Limb (tissue), 2 donors: Measurements from ENCODE around the gene GRIK2.
A peak's percentile ranks its signal among the peaks of the same experiment; 100 is the strongest.
"Not testable (repeated sequence)": the region's sequence is repeated elsewhere in the genome, so short reads cannot be mapped to it uniquely, and the experiment has no call there.

Source experiments
- DNase-seq, 2 donors: peaks; one replicate each; pipeline ENCODE4 v3.0.0-alpha.2; 2016; ENCODE audit errors: extremely low spot score in 2 of 2

GRIK2 gene

DNA sequence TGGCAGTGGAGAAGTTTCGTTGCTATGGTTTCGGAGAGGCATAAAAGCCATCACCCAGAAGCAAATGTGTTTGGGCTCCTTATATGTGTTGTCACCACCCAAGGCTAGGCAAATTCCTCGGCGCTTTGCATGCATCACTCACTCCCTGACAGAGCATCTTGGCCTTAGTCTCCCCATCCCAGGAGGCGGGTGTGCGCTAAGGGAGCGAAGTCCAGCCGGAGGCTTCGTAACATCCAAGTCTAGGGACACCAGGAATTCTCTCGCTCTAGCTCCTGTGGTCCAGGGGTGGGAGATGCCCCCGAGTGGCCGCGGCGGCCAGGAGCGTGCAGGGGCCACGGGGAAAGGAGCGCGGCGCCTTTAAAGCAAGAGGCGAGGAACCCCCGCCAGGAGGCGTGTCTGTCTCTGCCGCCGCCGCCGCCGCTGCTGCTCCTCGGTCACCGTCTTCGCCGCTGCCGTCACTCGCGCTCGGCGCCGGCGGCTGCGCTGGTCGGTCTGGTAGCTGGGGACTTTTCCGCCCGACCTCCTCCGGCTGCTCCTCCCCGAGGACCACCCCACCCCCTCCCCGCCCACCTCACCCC lies at the start of gene GRIK2:
Gene GRIK2 (plus strand): TSS at position 458 of the 578 bp plus-strand sequence.
- peak in 1 of 2 donors; percentile 80 for DNase-seq

DNA sequence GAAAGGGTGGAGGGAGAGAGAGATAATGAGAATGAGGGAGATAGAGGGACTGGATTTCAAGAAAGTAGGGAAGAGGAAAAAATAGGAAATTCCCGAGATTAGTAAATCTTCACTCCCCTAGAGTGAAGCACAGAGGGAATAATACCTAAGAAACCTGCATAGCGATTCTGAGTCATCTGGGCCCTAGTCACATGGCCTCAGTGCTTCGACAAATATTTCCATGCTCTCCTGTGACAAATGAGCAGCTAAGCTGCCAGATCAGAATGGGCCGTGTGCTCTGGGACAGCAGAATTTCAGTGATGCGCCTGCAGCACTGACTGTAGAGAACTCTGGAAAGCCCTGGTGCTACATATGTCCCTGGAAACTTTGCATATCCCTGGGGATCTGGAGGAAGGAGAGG lies 48.6 kb upstream of the GRIK2 start:
- DNase-seq = no peak

DNA sequence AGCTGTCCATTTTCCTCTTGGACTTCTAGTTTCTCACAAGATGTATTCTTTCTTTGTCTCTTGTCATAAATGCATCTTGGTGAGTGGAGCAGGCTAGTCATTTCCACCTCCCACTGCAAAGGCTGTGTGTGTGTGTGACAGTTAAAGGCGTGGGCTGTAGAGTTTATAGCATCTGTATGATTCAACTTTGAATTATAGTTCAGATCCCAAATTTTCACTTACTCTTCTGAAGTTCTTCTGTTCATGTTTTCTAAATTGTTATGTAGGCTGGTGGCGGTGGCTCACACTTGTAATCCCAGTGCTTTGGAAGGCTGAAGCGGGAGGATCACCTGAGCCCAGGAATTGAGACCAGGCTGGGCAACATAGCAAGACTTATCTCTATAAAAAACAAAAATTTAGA lies 44.7 kb upstream of the GRIK2 start:
- no peak for DNase-seq

DNA sequence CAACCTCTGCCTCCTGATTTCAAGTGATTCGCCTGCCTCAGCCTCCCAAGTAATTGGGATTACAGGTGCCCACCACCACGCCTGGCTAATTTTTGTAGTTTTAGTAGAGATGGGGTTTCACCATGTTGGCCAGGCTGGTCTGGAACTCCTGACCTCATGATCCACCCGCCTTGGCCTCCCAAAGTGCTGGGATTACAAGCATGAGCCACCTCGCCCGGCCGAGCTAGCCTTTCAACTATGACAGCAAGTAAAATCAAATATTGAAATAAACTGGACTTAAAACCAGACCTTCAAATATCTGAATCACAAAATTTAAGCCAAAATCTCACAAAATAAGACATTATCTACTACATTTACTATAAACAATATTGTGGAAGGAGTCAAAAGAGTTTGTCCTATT lies 42.9 kb upstream of the GRIK2 start:
- not testable (repeated sequence) for DNase-seq

DNA sequence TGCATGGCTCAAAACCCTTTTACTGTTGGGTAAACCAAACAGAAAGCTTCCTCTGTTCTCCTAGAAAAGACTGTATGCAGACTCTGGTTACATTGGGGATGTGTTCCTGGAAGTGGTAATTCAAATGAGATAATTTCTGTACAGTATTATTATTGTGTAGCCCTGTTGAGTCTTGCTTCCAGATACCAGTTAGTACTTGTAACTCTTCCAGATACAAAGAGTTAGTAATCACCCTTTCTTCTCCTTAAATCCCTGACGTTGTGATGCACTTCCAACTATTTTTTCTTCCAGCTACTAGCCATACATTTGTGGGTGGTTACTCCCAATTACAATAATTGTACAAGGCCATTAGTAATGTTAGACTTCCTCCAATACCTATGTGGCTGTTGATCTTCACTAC lies 42.3 kb upstream of the GRIK2 start:
- DNase-seq = no peak

DNA sequence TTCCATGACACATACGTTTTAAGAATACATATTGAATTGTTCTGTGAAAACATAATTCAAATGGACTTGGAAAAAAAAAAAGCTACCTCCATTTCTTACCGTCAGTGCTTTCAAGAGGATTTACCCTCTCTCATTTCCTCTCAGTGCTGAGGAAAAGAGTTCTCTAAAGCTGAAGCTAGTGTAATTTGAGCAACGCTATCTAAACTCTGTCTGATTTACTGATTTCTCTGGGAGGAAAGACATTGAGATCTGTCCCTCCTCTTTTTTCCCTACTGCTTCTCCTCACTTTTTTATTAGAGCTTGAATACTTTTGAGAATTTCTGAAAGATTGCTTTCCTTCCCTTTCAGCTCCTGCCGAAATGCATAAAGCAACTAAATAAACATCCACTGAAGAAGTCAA lies 41.2 kb upstream of the GRIK2 start:
- DNase-seq = no peak

DNA sequence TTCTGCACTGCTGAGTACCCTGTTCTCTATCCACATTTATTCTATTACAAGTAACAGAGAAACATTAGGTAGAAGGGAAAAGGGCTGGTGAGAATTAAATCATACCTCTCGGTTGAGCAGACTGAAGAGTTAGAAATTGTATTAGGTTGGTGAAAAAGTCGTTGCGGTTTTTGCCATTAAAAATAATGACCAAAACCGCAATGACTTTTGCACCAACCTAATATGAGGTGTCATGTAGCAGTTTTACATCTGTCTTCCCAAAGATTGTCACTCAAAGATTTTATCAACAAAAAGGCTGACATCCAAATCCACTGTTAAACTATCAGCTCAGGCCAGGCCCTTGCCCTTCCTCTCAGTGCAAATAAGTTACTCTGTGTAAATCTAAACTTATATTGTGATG lies 28.3 kb upstream of the GRIK2 start:
- no peak for DNase-seq

DNA sequence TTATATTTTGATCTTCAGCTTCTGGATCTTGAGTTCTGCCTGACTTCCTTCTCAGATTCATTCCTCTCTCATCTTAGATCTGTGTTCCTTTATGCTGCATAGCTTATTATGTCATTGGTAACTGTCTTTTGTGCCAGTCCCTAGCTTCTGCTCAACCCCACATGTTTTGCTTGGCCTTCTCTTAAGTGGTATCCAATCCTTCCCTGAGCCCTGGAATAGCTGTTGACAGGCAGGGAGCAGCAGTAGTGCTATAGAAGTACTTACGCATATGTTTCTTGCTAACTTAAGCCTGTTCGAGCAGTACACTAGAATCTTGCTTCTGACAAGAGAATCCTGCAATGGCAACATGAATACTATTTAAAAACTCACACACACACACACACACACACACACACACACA lies 13.6 kb upstream of the GRIK2 start:
- DNase-seq = no peak

DNA sequence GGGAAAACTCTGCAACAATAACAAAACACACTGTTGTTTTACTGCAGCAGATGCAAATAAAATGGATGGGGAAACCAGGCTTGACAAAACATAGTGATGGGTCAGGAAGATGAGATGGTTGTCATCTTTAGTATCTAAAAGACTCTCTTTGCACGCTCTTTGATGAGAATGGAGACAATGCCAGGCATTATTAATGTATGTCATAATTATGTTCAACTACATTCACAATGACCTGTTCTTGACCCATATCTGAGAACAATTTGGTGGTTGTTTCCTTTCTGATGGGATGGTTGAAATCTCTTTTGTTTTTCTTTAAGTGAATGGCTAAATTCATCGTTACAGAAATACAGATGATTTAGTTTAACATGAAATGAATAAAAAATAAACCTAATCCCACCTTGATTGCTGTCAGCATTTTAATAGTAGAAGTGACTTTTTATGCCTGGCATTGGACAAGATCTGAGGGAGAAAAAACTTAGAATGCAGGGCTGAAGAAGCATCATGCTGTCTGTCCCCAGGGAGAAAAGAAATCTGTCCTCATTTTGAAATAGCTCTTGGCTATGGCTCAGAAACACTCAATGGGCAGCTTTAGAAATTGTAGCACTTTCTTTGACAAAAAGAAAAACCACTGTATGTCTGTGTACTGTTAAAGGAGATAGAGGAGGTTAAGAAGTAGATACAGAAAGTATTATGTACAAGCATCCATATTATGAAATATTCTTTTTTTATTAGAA lies 12.4 kb upstream of the GRIK2 start:
- no peak for DNase-seq

DNA sequence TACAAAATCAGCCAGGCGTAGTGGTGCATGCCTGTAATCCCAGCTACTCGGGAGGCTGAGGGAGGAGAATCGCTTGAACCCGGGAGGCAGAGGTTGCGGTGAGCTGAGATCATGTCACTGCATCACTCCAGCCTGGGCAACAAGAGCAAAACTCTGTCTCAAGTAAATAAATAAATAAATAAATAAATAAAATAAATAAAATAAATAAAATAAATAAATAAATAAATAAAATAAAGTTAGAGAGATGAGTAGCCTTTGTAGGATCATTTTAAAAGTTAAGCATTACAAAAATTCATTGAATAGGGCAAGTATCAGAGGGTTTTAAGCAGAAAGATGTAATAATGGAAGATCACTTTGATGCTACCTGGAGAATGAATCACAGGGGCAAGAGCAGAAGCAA lies 9.8 kb upstream of the GRIK2 start:
- DNase-seq = not testable (repeated sequence)

DNA sequence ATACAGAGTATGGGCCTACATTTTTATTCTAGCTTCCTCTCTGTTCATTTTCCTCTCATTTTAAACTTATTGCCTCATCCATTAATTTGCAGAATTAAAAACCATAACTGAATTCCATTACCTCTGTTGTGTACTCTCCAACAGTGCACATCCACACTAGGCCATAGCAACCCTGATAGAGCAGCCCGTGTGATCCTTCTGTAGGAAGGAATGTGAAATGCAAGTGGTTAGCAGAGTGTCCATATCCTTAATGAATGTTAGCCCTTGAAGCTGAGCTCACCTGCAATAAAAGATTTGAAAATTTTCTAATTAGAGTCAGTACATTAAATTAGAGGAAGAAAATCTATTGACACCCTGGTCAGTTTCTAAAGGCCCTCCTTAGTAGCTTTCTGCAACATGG lies 6.5 kb upstream of the GRIK2 start:
- no peak for DNase-seq

DNA sequence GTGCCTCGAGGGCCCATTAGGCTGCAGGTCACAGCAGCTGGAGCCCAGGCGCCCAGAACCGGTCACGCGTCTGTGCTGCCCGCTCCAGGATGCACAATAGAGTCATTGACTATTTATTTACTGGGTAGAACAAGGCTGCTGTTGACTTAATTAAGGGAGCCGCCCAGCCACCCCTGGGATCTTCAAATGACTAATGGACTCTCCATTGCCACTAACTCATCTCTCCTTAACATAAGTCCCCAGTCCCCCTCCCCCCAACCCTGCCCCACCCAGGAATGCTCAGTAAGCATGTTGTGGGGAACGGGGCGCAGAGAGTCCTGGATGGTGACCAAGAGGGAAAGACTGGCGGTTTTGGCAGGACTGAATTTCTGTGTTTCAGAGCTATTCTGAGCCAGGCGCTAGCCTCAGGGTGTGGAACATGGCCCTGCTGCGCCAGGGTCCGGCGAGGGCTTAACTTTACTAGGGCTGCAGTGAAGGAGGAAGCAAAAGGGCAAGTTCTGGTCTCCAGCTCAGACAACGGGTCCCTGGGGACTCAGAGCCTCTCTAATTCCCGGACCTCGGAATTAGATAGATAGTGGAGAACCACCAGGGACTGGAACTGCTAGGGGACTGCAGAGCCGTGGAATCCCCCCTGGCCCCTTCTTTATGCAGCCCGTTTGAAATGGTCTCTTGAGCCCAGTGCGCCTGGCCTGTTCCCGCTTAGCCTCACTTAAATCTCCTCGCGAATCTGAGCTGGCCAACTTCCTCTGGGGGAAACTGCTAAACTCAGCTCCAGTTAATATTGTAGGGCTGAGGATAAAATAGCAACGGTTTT lies 1.5 kb upstream of the GRIK2 start:
- DNase-seq = peak in 1 of 2 donors; percentile 46

DNA sequence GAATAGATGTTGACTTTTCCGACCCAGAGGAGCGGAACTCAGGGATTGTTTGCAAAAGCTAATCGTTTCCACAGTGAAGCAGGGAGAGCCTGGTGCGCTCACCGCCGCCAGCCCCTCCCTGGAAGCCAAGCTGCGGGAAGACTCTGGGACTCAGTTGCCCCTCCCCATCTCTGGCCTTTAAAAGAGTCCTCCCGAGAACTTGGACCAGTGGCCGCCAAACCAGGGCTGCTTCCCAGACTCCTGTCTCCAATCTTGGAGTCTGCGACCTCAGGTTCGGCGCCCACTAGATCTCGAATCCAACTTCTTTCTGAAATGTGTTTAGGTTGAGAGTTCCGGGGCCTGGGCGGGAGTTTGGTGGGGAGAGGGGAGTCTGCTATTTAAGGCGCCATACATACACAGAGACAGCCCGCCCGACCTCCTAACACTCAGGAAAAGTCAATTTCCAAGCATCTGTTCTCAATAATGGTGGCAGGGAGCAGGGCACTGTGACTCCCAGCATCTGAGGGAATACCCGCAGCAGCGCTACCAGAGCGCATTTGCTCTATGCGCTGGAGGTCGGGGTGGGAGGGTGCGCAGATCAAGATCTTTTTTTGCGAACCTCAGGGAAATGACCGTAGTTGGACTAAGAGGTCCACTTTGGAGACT lies 800 bp upstream of the GRIK2 start:
- DNase-seq = peak in 1 of 2 donors; percentile 51

DNA sequence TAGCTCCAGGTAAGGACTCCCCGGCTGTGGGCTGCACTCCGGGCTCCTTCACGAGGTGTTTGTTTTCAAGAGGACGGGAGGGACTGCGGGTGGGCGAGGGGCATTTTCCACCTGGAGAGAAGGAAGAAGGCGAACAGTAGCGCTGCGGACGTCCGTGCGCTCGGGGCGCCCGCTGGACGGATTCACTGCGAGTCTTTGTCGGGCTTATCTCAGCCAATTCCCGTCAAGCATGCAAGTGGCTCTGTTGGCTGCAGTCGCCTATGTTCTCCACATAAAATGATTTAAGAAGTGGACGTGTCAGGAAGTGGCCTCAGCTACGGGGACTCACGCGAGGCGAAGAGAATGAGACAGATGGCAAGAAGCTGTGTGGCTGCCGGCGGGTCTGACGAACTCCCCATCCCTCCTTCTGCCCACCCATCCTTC lies 332 bp downstream of the GRIK2 start:
- no peak for DNase-seq

DNA sequence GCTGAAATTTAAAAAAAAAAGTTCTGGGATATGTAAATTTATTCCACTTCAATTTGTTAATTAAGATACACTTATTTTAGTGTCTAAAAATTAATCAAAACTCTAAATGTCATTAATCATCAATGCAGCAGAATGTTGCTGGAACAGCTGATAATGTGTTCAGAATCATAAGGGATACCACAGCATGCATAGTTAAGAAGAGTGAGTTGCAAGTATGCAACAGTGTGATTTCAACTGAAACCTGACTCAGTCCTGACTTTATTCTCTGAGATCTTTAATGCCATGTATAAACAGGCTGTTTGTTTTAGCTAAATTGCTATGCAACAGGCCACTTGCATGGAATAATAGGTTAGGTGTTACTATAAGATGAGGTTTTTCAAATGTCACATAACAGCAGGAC lies 1.4 kb downstream of the GRIK2 start:
- no peak for DNase-seq

DNA sequence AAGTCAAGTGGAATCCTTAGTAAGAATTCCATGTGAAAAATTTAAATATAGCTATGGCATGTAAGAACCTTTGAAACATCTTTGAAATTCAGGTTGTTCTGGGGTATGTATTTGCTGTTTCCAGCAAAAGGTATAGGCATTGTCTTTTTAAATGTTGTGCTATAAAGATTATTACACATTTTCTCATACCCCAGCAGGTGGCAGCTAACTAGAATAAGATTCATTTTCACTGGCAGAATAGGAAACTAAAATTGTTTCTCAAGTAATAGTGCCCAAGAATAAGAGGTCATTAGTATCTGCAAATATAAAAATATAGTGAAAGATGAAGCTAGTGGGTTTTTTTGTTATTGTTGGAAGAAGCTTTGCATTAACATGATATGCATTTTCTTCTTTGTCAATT lies 1.8 kb downstream of the GRIK2 start:
- no peak for DNase-seq

DNA sequence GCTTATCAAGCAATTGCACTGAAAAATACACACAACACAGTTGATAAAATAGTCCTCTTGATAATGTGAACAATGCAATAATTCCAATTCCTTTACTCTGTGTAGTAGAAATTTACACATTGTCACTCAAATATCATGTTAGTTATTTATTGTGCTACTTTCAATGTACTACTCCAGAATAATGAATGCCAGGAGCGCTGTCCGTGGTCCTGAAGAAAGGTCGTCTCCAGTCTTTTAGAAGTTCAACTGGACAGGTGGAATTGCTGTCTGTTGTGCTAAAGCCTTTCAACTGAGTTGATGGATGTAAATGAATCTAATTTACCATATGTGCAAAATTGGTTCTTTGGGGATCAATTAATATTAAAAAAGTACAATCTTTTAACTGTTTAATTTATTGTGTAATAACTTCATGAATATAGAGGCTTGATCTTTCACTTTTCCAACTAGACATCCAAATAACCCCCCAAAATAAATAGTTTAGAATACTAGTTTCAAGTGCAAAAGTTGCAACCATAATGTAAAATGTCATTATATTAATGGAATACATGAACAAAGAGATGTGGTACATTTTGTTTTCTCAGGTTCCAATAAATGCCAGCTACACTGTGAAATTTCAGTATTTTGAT lies 3.2 kb downstream of the GRIK2 start:
- DNase-seq = peak in 1 of 2 donors; percentile 79

DNA sequence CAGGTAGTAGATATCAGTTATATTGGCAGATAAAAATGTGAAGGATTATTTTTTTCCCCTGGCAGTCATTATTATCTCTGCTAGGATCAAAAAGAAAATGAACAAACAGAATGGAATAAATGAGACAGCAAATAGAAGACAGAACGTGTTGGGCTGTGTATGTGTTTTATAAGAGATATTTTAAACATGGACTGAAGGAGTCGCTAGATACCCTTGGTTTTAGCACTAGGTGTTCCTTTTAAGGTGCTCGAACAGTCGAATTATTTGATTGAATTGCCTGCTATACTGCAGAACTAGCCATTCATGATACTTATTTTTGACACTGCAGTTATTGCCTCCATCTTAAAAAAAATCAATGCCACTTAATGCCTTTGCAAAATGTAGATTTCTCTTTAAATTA lies 3.7 kb downstream of the GRIK2 start:
- no peak for DNase-seq

DNA sequence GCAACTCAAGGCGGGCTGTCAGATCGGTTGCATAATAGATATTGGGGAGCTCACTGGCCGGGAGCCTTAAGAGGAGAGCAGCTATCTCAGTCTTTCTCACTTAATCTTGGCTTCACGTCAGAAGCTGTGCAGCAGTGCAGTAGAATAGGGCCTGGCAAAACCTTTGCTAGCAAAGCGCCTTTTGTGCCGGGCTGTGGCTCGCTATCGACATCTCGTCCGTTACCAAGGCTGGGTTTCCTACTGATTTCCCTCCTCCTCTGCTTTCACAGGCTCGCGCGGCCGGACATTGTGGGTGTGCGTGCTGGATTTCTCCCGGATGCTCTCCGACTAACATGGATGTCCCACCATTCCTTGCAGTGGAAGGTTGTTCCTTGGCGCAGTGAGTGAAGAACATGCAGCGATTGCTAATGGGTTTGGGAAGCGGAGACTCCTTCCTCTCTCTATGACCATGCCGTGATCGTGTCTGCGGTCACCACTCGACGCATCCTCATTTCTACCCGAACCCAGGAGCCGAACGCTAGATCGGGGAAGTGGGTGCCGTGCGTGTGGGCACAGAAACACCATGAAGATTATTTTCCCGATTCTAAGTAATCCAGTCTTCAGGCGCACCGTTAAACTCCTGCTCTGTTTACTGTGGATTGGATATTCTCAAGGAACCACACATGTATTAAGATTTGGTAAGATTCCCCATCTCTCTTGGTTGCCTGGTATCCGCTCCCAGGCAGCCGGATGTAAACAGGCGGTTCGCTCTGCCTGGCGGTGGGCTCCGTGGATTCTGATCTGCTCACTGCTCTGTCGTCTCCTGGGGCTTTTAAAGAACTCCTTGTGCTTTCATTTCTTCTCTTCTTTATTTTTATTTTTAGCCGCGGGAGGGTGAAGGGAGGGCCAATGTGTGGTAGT lies 5.5 kb downstream of the GRIK2 start:
- DNase-seq = peak in 1 of 2 donors; percentile 55

DNA sequence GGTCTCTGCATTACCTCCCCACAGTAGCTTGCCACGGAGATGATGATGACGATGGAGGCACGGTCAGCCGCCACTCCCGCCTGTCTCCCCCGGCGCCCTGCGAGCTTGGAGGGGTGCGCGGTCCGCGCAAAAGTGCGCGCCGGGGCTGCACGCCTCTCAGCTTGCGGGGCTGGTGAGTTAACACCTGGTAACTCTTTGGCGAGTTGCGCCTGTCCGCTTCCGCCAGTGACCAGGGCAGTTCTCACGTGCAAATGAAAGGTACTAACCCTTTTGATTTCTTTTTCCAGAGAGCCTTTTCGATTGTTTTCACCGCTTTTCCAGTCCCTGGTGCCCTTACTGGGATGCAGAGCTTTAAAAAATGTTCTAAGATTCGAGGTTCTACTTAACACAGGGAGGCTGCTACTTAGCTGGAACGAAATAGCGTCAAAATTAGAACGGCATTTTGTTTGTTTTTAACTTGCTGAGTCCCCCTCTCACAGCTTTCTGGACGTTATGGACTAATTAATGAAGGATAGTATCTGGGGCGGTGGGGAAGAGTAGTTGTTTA lies 6.2 kb downstream of the GRIK2 start:
- DNase-seq = no peak
